GM13977 (cell line): ENCODE measurements around the gene HMX1.

ENCODE experiments used
- DNase-seq: peaks from one replicate; pipeline ENCODE4 v3.0.0; 2012; ENCODE audit warnings: low spot score
- in situ Hi-C: fragments of 300-500 bp; cut with MboI; formaldehyde crosslinking; loops from one replicate; pipeline ENCODE4 v1.12.0; 2022; ENCODE audit warnings: low sequenced_read_pairs, low pct_unique_long_range_greater_than_20kb, mixed read lengths, inconsistent platforms; ENCODE audit not compliant: unreplicated experiment
- TF ChIP-seq, protein P1 (sequence below): IDR thresholded peaks from 2 replicates; pipeline ENCODE4 v1.5.1; 2012; ENCODE audit warnings: mild to moderate bottlenecking, control low read depth; ENCODE audit not compliant: insufficient read depth; ENCODE audit errors: extremely low read depth, missing control alignments

The HMX1 gene

DNA sequence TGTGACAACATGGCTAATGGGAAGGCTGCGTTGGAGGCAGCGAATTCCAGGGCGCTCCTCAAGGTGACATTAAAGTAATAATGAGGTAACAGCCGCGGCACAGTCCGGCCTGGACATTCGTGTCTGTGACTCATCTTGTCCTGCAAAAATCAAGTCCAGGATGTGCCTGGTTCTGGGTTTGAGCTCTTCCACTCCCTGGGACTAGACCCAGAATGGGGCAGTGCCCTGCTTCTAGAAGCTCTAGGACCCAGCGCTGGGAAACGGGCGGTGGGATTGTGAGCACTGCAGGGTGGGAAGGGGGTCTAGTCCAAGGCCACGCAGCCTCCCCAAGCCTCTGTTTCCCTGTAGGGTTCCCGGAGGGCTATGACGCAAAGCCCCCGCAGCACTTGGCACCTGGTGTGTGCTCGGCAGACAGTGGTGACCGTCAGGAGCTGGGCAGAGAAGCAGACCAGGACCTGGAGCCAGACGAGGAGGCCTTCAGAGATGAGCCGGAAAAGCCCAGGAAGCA lies 34.9 kb downstream of the HMX1 start:
- DNase-seq, result no peak
- TF ChIP-seq, protein P1, sequence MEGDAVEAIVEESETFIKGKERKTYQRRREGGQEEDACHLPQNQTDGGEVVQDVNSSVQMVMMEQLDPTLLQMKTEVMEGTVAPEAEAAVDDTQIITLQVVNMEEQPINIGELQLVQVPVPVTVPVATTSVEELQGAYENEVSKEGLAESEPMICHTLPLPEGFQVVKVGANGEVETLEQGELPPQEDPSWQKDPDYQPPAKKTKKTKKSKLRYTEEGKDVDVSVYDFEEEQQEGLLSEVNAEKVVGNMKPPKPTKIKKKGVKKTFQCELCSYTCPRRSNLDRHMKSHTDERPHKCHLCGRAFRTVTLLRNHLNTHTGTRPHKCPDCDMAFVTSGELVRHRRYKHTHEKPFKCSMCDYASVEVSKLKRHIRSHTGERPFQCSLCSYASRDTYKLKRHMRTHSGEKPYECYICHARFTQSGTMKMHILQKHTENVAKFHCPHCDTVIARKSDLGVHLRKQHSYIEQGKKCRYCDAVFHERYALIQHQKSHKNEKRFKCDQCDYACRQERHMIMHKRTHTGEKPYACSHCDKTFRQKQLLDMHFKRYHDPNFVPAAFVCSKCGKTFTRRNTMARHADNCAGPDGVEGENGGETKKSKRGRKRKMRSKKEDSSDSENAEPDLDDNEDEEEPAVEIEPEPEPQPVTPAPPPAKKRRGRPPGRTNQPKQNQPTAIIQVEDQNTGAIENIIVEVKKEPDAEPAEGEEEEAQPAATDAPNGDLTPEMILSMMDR, result no peak
- in situ Hi-C loops, result no loop called here

DNA sequence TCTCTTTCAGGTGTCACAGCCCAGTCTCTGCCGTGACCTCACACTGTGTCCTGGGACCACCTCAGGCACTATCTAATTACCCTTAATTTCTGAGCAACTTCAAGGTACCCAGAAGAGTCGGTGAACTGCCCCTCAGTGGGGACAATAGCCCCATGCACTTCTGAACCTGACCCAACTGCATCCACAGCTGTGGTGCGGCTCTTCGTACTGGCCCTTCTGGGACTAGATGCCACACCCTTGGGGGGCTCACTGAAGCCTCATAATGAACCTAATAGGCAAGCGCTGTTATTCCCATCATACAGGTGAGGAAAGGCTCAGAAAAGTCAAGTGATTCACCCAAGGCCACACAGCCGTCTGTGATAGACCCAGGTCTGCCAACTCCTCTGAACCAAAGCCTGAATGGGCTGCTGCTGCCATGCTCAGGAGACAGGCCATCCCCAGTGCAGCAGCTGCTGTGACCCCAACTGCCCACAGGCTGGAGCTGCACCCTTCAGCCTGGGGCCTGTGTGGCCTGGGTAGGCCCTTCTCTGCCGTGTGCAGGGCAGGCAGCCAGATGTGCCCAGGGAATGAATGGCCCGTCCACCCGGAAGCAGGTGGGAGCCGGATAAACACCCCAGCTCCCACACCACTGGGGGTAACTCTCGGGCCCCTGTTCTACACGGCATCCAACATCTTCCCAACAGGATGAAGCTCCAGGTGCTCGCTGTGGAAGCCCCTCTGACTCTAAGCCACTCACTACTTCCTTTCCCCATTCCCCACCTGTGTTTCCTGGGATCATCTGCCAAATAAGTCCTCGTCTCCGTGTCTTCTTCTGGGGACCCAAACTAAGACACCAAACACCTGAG lies 35.9 kb downstream of the HMX1 start:
- no peak for DNase-seq
- in situ Hi-C loops, result no loop called here
- TF ChIP-seq, protein P1, result no peak

DNA sequence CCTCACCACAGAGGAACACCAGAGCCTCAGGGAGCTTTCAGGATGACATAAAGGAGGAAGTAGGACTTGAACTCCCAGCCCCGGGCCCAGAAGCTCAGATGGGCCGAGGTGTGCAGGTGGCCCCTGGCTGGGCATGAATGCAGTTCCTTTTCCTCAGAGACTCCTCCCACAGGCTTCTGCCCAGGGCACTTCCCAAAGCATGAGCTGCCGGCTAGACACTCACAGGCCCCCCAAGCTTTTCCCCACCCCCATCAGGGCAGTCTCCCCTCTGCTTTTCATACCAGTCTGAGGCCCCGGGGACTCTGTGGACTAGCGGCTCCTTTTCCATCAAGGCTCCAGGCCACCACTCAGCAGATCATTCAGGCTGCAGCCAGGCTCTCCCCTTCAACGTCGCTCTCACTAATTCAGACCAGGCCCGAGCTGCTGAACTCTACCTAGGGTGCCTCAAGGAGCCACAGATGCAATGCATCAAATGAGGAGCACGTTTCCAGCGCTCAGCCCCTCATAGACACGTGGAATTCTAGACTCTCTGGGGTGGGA lies 36.9 kb downstream of the HMX1 start:
- in situ Hi-C loops, result no loop called here
- DNase-seq, result no peak
- TF ChIP-seq, protein P1, result no peak

DNA sequence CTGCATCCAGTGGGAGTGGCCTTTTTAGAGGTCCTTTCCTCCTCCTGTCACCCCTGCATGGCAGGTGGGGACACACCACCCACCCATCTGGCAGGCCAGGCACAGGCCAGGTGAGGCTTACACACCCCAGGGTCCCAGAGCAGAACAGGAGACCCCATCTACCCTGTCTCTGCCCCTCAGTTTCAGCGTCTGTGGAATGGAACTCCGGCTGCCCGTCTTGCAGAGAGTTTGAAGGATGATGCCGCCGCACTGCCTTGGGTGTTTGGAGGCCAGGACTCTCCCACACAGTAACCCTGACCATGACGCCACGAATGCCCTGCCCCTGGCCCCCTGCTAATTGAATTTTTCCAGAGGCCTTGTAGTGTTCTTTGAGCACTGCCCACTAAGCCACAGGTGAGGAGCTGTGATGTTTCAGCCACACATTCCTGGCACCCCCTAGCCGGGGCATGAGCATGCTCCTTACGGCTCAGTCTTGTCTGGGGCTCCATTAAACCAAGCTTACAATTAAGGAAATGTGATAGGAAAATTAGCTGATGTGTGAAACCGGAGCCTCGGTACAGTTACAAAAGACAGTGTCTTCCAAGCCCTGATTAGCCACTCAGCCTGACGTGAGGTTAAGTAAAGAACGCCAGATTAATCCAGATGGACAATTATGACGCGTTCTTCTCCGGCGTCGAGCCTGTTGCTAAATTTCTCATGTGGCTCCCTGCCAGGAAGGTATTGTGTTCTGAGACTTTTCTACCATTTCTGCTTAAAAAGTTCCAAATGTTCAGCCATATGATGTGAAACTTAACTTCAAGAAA lies 39.3 kb downstream of the HMX1 start:
- in situ Hi-C loops, result no loop called here
- no peak for DNase-seq
- TF ChIP-seq, protein P1, result no peak

DNA sequence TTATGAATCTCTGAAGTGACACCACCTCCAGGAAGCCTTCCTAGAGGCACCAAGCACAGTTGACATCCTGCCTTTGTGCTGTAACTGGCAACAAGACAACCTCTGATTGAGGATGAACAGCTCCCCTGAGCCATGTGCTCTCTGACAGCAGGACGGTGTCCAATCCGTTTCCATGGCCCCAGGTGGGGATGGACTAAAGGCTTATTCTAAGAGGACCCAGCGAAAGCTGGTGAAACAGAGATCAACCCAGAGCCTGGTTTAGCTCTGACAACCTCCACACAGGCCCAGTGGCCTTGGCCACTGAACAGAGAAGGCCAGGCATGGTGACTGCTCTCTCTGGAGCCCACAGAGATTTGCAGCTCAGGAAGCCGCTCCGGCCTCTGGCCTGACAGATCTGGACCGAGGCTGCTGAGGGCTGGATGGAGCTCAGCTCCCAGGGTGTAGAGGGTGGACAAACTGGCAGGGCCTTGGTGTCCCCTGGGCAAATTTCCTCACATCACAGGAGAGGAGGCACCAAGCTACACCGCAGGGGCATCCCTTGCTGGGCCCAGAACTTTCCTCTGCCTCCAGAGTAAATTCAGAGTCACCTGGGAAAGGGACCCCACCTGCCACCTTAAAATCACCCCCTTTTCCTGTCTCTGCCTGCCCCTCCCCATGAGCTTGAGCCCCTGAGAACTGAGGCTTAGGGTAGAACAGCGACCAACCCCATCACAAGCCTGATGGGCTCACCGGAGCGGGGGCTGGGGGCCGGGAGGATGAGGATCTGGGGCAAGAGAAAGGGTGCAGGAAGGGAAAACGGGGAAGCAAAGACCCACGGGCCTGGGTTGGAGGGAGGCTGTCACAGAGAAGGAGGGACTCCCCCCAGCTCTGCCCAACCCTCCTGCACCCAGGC lies 40.2 kb downstream of the HMX1 start:
- TF ChIP-seq, protein P1, result no peak
- no peak for DNase-seq
- in situ Hi-C loops, result no loop called here
